ENCODE data around the gene DCDC2B. TPM values are rescaled to one million over a fixed set of nuclear protein-coding genes. Genes with fewer than 3 reads are reported as not detected.

Gene DCDC2B
- total RNA-seq, 1 experiment from 2014 or later, result not detected

DNA sequence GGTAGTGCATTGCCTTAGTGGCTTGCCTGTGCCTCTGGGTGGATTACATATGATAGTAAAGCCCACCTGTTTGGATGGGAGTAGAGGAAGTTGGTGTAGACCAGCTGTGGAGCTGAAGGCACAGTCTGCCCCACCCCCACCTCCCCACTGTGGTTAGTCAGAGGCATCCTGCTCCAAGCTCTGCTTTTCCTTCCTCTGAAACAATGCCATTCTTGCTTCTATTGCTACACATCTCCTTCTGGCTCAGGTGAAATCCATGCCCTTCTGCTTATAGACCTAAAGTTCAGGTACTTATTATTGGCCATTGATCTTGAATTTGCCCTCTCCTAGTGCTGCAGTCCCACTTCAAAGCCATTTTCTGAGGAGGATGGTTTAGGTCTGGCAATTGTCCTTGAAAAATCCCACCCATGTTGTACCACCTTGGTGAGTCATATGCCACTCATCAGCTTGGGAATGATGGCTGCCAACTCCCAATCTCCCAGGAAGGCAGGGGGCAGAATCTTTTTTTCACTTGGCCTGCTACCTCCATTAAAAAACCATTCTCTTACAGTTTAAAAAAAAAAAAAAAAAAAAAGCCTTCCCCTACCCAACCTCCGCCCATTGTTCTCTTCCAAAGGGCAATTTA is 36.2 kb upstream of the DCDC2B start (continued):
- TF ChIP-seq, protein P1, sequence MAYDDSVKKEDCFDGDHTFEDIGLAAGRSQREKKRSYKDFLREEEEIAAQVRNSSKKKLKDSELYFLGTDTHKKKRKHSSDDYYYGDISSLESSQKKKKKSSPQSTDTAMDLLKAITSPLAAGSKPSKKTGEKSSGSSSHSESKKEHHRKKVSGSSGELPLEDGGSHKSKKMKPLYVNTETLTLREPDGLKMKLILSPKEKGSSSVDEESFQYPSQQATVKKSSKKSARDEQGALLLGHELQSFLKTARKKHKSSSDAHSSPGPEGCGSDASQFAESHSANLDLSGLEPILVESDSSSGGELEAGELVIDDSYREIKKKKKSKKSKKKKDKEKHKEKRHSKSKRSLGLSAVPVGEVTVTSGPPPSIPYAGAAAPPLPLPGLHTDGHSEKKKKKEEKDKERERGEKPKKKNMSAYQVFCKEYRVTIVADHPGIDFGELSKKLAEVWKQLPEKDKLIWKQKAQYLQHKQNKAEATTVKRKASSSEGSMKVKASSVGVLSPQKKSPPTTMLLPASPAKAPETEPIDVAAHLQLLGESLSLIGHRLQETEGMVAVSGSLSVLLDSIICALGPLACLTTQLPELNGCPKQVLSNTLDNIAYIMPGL (CRISPR knock-in tag; IDR thresholded peaks at IDR 0.05), result no peak
- TF ChIP-seq, protein P2, sequence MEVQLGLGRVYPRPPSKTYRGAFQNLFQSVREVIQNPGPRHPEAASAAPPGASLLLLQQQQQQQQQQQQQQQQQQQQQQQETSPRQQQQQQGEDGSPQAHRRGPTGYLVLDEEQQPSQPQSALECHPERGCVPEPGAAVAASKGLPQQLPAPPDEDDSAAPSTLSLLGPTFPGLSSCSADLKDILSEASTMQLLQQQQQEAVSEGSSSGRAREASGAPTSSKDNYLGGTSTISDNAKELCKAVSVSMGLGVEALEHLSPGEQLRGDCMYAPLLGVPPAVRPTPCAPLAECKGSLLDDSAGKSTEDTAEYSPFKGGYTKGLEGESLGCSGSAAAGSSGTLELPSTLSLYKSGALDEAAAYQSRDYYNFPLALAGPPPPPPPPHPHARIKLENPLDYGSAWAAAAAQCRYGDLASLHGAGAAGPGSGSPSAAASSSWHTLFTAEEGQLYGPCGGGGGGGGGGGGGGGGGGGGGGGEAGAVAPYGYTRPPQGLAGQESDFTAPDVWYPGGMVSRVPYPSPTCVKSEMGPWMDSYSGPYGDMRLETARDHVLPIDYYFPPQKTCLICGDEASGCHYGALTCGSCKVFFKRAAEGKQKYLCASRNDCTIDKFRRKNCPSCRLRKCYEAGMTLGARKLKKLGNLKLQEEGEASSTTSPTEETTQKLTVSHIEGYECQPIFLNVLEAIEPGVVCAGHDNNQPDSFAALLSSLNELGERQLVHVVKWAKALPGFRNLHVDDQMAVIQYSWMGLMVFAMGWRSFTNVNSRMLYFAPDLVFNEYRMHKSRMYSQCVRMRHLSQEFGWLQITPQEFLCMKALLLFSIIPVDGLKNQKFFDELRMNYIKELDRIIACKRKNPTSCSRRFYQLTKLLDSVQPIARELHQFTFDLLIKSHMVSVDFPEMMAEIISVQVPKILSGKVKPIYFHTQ (CRISPR knock-in tag; IDR thresholded peaks at IDR 0.05), result no peak
- TF ChIP-seq, protein P3, sequence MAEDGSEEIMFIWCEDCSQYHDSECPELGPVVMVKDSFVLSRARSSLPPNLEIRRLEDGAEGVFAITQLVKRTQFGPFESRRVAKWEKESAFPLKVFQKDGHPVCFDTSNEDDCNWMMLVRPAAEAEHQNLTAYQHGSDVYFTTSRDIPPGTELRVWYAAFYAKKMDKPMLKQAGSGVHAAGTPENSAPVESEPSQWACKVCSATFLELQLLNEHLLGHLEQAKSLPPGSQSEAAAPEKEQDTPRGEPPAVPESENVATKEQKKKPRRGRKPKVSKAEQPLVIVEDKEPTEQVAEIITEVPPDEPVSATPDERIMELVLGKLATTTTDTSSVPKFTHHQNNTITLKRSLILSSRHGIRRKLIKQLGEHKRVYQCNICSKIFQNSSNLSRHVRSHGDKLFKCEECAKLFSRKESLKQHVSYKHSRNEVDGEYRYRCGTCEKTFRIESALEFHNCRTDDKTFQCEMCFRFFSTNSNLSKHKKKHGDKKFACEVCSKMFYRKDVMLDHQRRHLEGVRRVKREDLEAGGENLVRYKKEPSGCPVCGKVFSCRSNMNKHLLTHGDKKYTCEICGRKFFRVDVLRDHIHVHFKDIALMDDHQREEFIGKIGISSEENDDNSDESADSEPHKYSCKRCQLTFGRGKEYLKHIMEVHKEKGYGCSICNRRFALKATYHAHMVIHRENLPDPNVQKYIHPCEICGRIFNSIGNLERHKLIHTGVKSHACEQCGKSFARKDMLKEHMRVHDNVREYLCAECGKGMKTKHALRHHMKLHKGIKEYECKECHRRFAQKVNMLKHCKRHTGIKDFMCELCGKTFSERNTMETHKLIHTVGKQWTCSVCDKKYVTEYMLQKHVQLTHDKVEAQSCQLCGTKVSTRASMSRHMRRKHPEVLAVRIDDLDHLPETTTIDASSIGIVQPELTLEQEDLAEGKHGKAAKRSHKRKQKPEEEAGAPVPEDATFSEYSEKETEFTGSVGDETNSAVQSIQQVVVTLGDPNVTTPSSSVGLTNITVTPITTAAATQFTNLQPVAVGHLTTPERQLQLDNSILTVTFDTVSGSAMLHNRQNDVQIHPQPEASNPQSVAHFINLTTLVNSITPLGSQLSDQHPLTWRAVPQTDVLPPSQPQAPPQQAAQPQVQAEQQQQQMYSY (CRISPR knock-in tag; IDR thresholded peaks at IDR 0.05), result no peak
- TF ChIP-seq, protein P4, sequence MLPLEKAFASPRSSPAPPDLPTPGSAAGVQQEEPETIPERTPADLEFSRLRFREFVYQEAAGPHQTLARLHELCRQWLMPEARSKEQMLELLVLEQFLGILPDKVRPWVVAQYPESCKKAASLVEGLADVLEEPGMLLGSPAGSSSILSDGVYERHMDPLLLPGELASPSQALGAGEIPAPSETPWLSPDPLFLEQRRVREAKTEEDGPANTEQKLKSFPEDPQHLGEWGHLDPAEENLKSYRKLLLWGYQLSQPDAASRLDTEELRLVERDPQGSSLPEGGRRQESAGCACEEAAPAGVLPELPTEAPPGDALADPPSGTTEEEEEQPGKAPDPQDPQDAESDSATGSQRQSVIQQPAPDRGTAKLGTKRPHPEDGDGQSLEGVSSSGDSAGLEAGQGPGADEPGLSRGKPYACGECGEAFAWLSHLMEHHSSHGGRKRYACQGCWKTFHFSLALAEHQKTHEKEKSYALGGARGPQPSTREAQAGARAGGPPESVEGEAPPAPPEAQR (CRISPR knock-in tag; IDR thresholded peaks at IDR 0.05), result no peak
- TF ChIP-seq, protein P5, sequence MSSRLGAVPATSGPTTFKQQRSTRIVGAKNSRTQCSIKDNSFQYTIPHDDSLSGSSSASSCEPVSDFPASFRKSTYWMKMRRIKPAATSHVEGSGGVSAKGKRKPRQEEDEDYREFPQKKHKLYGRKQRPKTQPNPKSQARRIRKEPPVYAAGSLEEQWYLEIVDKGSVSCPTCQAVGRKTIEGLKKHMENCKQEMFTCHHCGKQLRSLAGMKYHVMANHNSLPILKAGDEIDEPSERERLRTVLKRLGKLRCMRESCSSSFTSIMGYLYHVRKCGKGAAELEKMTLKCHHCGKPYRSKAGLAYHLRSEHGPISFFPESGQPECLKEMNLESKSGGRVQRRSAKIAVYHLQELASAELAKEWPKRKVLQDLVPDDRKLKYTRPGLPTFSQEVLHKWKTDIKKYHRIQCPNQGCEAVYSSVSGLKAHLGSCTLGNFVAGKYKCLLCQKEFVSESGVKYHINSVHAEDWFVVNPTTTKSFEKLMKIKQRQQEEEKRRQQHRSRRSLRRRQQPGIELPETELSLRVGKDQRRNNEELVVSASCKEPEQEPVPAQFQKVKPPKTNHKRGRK (CRISPR knock-in tag; IDR thresholded peaks at IDR 0.05; ENCODE audit: borderline replicate concordance), result no peak
- TF ChIP-seq ZNF396 (CRISPR knock-in tag; IDR thresholded peaks at IDR 0.05; ENCODE audit: borderline replicate concordance) (no peak), FOXK1 (CRISPR knock-in tag; IDR thresholded peaks at IDR 0.05) (no peak), CREB1 (CRISPR knock-in tag; IDR thresholded peaks at IDR 0.05) (no peak), MYBL2 (CRISPR knock-in tag; IDR thresholded peaks at IDR 0.05) (no peak), HMGA2 (CRISPR knock-in tag; IDR thresholded peaks at IDR 0.05) (no peak)
- TF ChIP-seq, protein P6, sequence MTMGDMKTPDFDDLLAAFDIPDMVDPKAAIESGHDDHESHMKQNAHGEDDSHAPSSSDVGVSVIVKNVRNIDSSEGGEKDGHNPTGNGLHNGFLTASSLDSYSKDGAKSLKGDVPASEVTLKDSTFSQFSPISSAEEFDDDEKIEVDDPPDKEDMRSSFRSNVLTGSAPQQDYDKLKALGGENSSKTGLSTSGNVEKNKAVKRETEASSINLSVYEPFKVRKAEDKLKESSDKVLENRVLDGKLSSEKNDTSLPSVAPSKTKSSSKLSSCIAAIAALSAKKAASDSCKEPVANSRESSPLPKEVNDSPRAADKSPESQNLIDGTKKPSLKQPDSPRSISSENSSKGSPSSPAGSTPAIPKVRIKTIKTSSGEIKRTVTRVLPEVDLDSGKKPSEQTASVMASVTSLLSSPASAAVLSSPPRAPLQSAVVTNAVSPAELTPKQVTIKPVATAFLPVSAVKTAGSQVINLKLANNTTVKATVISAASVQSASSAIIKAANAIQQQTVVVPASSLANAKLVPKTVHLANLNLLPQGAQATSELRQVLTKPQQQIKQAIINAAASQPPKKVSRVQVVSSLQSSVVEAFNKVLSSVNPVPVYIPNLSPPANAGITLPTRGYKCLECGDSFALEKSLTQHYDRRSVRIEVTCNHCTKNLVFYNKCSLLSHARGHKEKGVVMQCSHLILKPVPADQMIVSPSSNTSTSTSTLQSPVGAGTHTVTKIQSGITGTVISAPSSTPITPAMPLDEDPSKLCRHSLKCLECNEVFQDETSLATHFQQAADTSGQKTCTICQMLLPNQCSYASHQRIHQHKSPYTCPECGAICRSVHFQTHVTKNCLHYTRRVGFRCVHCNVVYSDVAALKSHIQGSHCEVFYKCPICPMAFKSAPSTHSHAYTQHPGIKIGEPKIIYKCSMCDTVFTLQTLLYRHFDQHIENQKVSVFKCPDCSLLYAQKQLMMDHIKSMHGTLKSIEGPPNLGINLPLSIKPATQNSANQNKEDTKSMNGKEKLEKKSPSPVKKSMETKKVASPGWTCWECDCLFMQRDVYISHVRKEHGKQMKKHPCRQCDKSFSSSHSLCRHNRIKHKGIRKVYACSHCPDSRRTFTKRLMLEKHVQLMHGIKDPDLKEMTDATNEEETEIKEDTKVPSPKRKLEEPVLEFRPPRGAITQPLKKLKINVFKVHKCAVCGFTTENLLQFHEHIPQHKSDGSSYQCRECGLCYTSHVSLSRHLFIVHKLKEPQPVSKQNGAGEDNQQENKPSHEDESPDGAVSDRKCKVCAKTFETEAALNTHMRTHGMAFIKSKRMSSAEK (CRISPR knock-in tag; IDR thresholded peaks at IDR 0.05; ENCODE audit: borderline replicate concordance), result no peak
- TF ChIP-seq, protein P7, sequence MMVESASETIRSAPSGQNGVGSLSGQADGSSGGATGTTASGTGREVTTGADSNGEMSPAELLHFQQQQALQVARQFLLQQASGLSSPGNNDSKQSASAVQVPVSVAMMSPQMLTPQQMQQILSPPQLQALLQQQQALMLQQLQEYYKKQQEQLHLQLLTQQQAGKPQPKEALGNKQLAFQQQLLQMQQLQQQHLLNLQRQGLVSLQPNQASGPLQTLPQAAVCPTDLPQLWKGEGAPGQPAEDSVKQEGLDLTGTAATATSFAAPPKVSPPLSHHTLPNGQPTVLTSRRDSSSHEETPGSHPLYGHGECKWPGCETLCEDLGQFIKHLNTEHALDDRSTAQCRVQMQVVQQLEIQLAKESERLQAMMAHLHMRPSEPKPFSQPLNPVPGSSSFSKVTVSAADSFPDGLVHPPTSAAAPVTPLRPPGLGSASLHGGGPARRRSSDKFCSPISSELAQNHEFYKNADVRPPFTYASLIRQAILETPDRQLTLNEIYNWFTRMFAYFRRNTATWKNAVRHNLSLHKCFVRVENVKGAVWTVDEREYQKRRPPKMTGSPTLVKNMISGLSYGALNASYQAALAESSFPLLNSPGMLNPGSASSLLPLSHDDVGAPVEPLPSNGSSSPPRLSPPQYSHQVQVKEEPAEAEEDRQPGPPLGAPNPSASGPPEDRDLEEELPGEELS (CRISPR knock-in tag; IDR thresholded peaks at IDR 0.05), result no peak
